H1 (cell line): ENCODE measurements around the gene SERPINB11. TPM values are rescaled to one million over a fixed set of nuclear protein-coding genes. Genes with fewer than 3 reads are reported as not detected.

Source experiments
- CTCF ChIA-PET: fragments of 300-600 bp; sonication (Branson Sonifier 250); formaldehyde crosslinking; loops from one replicate; lab custom pipeline; 2021; ENCODE audit not compliant: partially characterized antibody; lab: Charles Lee
- POLR2A ChIA-PET: fragments of 300-600 bp; sonication (Branson Sonifier 250); formaldehyde crosslinking; loops from one replicate; lab custom pipeline; 2021; ENCODE audit warnings: inconsistent platforms; ENCODE audit not compliant: partially characterized antibody; lab: Charles Lee
- DNase-seq, 2 experiments: peaks; one replicate each; pipeline versions ENCODE4 v3.0.0 to v3.0.0-alpha.2; 2010 to 2022; ENCODE audit warnings: low spot score in 2 of 2, low read depth in 1 of 2, mixed read lengths in 1 of 2
- FAIRE-seq: peaks from 2 replicates; lab custom pipeline; 2011; peaks lifted over from hg19 to GRCh38; lab: Jason Lieb, UNC
- H2AFZ ChIP-seq: 2 replicates; pipeline ENCODE4 v1.8.1; 2012; ENCODE audit warnings: low read length, inconsistent platforms
- H2AK5ac ChIP-seq: 2 replicates; pipeline ENCODE4 v1.6.1; 2013; ENCODE audit warnings: low read depth, low read length
- H2BK120ac ChIP-seq: replicated peaks from 2 replicates; pipeline ENCODE3; 2013; ENCODE audit warnings: low read depth, low read length, inconsistent platforms
- H2BK12ac ChIP-seq: 2 replicates; pipeline ENCODE4 v1.6.1; 2013; ENCODE audit warnings: low read depth, low read length
- H2BK15ac ChIP-seq: 2 replicates; pipeline ENCODE4 v1.6.1; 2013; ENCODE audit warnings: low read length
- H2BK20ac ChIP-seq: 2 replicates; pipeline ENCODE4 v1.6.1; 2013; ENCODE audit warnings: low read length
- H2BK5ac ChIP-seq: 2 replicates; pipeline ENCODE4 v1.6.1; 2013; ENCODE audit warnings: low read depth, low read length
- H3K14ac ChIP-seq: 2 replicates; pipeline ENCODE4 v1.6.1; 2013; ENCODE audit warnings: inconsistent platforms; ENCODE audit not compliant: insufficient read length
- H3K18ac ChIP-seq: 2 replicates; pipeline ENCODE4 v1.6.1; 2013; ENCODE audit warnings: low read length; ENCODE audit errors: extremely low read depth
- H3K23ac ChIP-seq: 2 replicates; pipeline ENCODE4 v1.6.1; 2013; ENCODE audit warnings: inconsistent platforms; ENCODE audit not compliant: insufficient read length
- H3K23me2 ChIP-seq: 2 replicates; pipeline ENCODE4 v1.6.1; 2013; ENCODE audit warnings: low read depth, low read length
- H3K27ac ChIP-seq: 2 replicates; pipeline ENCODE4 v1.6.1; 2011; ENCODE audit warnings: low read depth, low read length, inconsistent platforms
- H3K27me3 ChIP-seq, 4 experiments: replicated peaks in 1 of 4; 1 replicate in 1 of 4; 2 replicates in 3 of 4; pipeline versions ENCODE4 v1.6.1 to v1.8.1; 2011 to 2013; ENCODE audit warnings: low read length in 3 of 4, mild to moderate bottlenecking in 3 of 4, inconsistent platforms in 2 of 4, mixed read lengths in 2 of 4, moderate library complexity in 1 of 4; ENCODE audit not compliant: control insufficient read depth in 3 of 4, insufficient read depth in 3 of 4; ENCODE audit errors: extremely low read depth in 1 of 4
- H3K36me3 ChIP-seq, 4 experiments: 2 replicates each; pipeline versions ENCODE4 v1.6.1 to v1.8.1; 2011 to 2013; ENCODE audit warnings: mild to moderate bottlenecking in 4 of 4, low read length in 3 of 4, moderate library complexity in 2 of 4, control low read depth in 1 of 4, inconsistent platforms in 1 of 4; ENCODE audit not compliant: insufficient read depth in 4 of 4, control insufficient read depth in 2 of 4
- H3K4ac ChIP-seq: replicated peaks from 2 replicates; pipeline ENCODE3; 2013; ENCODE audit warnings: low read length, low read depth, mixed read lengths, inconsistent platforms; ENCODE audit not compliant: insufficient read length
- H3K4me1 ChIP-seq, 4 experiments: replicated peaks in 1 of 4; 1 replicate in 1 of 4; 2 replicates in 3 of 4; pipeline versions ENCODE4 v1.6.1 to v1.8.1; 2011 to 2013; ENCODE audit warnings: low read length in 3 of 4, inconsistent platforms in 2 of 4, mixed read lengths in 1 of 4; ENCODE audit not compliant: insufficient read depth in 4 of 4, control insufficient read depth in 3 of 4
- H3K4me2 ChIP-seq, 2 experiments: 2 replicates each; pipeline versions ENCODE4 v1.6.1 to v1.8.1; 2011 to 2013; ENCODE audit warnings: low read depth in 2 of 2, low read length in 2 of 2, control low read depth in 1 of 2, inconsistent platforms in 1 of 2, mild to moderate bottlenecking in 1 of 2; ENCODE audit not compliant: insufficient read depth in 1 of 2
- H3K4me3 ChIP-seq, 4 experiments: fragments of 200-600, 300-600 bp in 1 of 4; sonication (generic), shearing (Covaris generic), sonication (Bioruptor Twin) in 1 of 4; 2 replicates each; pipeline versions ENCODE4 v1.5.1 to v1.8.1; 2011 to 2016; ENCODE audit warnings: low read length in 4 of 4, low read depth in 3 of 4, control low read depth in 2 of 4, inconsistent platforms in 2 of 4, mild to moderate bottlenecking in 2 of 4, mixed read lengths in 1 of 4, moderate library complexity in 1 of 4; ENCODE audit not compliant: insufficient read depth in 2 of 4; ENCODE audit errors: extremely low read depth in 1 of 4
- H3K56ac ChIP-seq: replicated peaks from 2 replicates; pipeline ENCODE3; 2013; ENCODE audit warnings: low read depth, mild to moderate bottlenecking, mixed read lengths, low read length, inconsistent platforms; ENCODE audit not compliant: insufficient read length
- H3K79me1 ChIP-seq: 2 replicates; pipeline ENCODE4 v1.6.1; 2013; ENCODE audit warnings: low read depth, low read length, control low read depth
- H3K79me2 ChIP-seq, 2 experiments: 2 replicates each; pipeline versions ENCODE4 v1.6.1 to v1.8.1; 2012 to 2013; ENCODE audit warnings: low read length in 2 of 2, mild to moderate bottlenecking in 2 of 2, inconsistent platforms in 1 of 2; ENCODE audit not compliant: insufficient read depth in 2 of 2, control insufficient read depth in 1 of 2
- H3K9ac ChIP-seq, 4 experiments: replicated peaks in 1 of 4; 1 replicate in 1 of 4; 2 replicates in 3 of 4; pipeline versions ENCODE4 v1.6.1 to v1.8.1; 2011 to 2013; ENCODE audit warnings: low read depth in 3 of 4, low read length in 3 of 4, control low read depth in 2 of 4, mild to moderate bottlenecking in 2 of 4, moderate library complexity in 2 of 4, inconsistent platforms in 1 of 4; ENCODE audit errors: extremely low read depth in 1 of 4
- H3K9me3 ChIP-seq, 2 experiments: 2 replicates each; pipeline versions ENCODE4 v1.6.1 to v1.8.1; 2012 to 2013; ENCODE audit warnings: mild to moderate bottlenecking in 2 of 2, moderate library complexity in 2 of 2, control low read depth in 1 of 2, inconsistent platforms in 1 of 2, low read depth in 1 of 2, low read length in 1 of 2, mixed read lengths in 1 of 2; ENCODE audit not compliant: insufficient read depth in 2 of 2
- H4K20me1 ChIP-seq, 2 experiments: replicated peaks in 1 of 2; 2 replicates each; pipeline versions ENCODE3 to v1.8.1; 2011 to 2013; ENCODE audit warnings: inconsistent platforms in 2 of 2, low read length in 2 of 2, mild to moderate bottlenecking in 1 of 2; ENCODE audit not compliant: insufficient read depth in 2 of 2, control insufficient read depth in 1 of 2
- H4K5ac ChIP-seq: 2 replicates; pipeline ENCODE4 v1.6.1; 2013; ENCODE audit warnings: low read length, low read depth, mixed read lengths, inconsistent platforms; ENCODE audit not compliant: insufficient read length
- H4K8ac ChIP-seq: 2 replicates; pipeline ENCODE4 v1.8.0; 2013; ENCODE audit warnings: mild to moderate bottlenecking, moderate library complexity, low read length, inconsistent platforms; ENCODE audit not compliant: insufficient read depth; ENCODE audit errors: extremely low read depth
- H4K91ac ChIP-seq: replicated peaks from 2 replicates; pipeline ENCODE3; 2013; ENCODE audit warnings: low read length, mixed read lengths, inconsistent platforms; ENCODE audit not compliant: insufficient read length
- CBX8 ChIP-seq: fragments of 300-800, 300-1000 bp; sonication (generic); IDR thresholded peaks from 2 replicates; pipeline ENCODE4 v1.7.1; 2016; ENCODE audit warnings: low read depth, low read length, borderline replicate concordance
- CEBPB ChIP-seq: IDR thresholded peaks from 2 replicates; pipeline ENCODE4 v1.6.1; 2012; ENCODE audit warnings: low read depth, low read length
- E2F6 ChIP-seq: IDR thresholded peaks from 2 replicates; pipeline ENCODE4 v1.6.1; 2012; ENCODE audit warnings: inconsistent platforms
- EZH2 ChIP-seq: fragments of 200-600 bp; sonication (generic); IDR thresholded peaks from 2 replicates; pipeline ENCODE4 v1.7.1; 2012; ENCODE audit warnings: low read depth, mild to moderate bottlenecking, moderate library complexity, low read length, inconsistent platforms; ENCODE audit not compliant: severe bottlenecking
- GTF2F1 ChIP-seq: IDR thresholded peaks from 2 replicates; pipeline ENCODE4 v1.6.1; 2012; ENCODE audit warnings: low read depth, low read length, improper control_type of control experiment, borderline replicate concordance
- JUN ChIP-seq: IDR thresholded peaks from 2 replicates; pipeline ENCODE4 v1.6.1; 2011; ENCODE audit warnings: low read depth, mild to moderate bottlenecking, improper control_type of control experiment, low read length
- KDM4A ChIP-seq: IDR thresholded peaks from one replicate; pipeline ENCODE4 v1.7.1; 2012; ENCODE audit warnings: low read depth, mild to moderate bottlenecking, moderate library complexity, low read length, inconsistent platforms; ENCODE audit not compliant: severe bottlenecking
- MAFK ChIP-seq: IDR thresholded peaks from 2 replicates; pipeline ENCODE4 v1.6.1; 2012; ENCODE audit warnings: low read depth, mild to moderate bottlenecking, improper control_type of control experiment, low read length
- RBBP5 ChIP-seq: IDR thresholded peaks from 2 replicates; pipeline ENCODE4 v1.7.1; 2012; ENCODE audit warnings: low read depth, mild to moderate bottlenecking, inconsistent platforms, low read length, moderate library complexity, borderline replicate concordance
- SP4 ChIP-seq: IDR thresholded peaks from 2 replicates; pipeline ENCODE4 v1.6.1; 2012; ENCODE audit warnings: low read length, inconsistent platforms
- SRF ChIP-seq: IDR thresholded peaks from 2 replicates; pipeline ENCODE4 v1.6.1; 2011; ENCODE audit warnings: mild to moderate bottlenecking, low read depth, low read length, moderate library complexity
- SUZ12 ChIP-seq: fragments of 200-600 bp; sonication (generic); IDR thresholded peaks from 2 replicates; pipeline ENCODE4 v1.6.1; 2012; ENCODE audit warnings: mild to moderate bottlenecking, inconsistent platforms, low read length, moderate library complexity, mixed read lengths
- WGBS, 2 experiments: shearing (Covaris generic) in 1 of 2; methylation state at CpG; one replicate each; pipeline versions ENCODE4 v1.1.6 to v1.1.7; 2013 to 2015; ENCODE audit warnings: low lambda C conversion rate in 2 of 2, mixed read lengths in 2 of 2, inconsistent platforms in 1 of 2, low coverage in 1 of 2, missing lambda C conversion rate in 1 of 2; ENCODE audit not compliant: insufficient replicate concordance in 2 of 2, insufficient coverage in 1 of 2, insufficient read length in 1 of 2; ENCODE audit errors: extremely low coverage in 1 of 2, missing lambda C conversion rate in 1 of 2; 5-methylcytosine and 5-hydroxymethylcytosine counted together
- polyA plus RNA-seq, 7 experiments: library from polyadenylated mRNA; depleted of rRNA in 3 of 7; stranded (reverse) in 5 of 7; unstranded in 2 of 7; fragments of >200 nt in 5 of 7; fragments of 200-250 nt in 2 of 7; gene quantifications; 1 replicate in 5 of 7; 2 replicates in 1 of 7; 4 replicates in 1 of 7; pipeline versions ENCODE4 v1.2.1 to v1.2.3, GENCODE V29; 2011 to 2013; ENCODE audit warnings: missing spikeins in 2 of 7, mixed read lengths in 2 of 7
- total RNA-seq: library from RNA; stranded (reverse); fragmentation: NEBNext Ultra II Directional; extraction: Animal tissue kit (Norgen Biotek cat#: 25700); gene quantifications from 2 replicates; pipeline ENCODE4 v1.2.1, GENCODE V29; 2021

Gene SERPINB11
- total and polyA plus RNA-seq, 2 of the 8 experiments (the other 6 are each of a cell fraction or from before 2014, with no cell fraction given), result not detected

- no peak overlapping the region for H3K18ac ChIP-seq
- DNase-seq (no peak), FAIRE-seq (no peak)
- CTCF ChIA-PET, result interaction anchor here (1.1 kb wide), 1 partner anchor 9 kb away, joined by 3 read pairs; no protein-coding TSS in a partner anchor
- H2BK5ac ChIP-seq, result no peak overlapping the region
- H2BK120ac ChIP-seq, result no peak overlapping the region
- H2AFZ ChIP-seq, result no peak overlapping the region
- no peak overlapping the region for H3K4ac ChIP-seq
- H2BK15ac ChIP-seq, result no peak overlapping the region
- no peak overlapping the region for H2BK20ac ChIP-seq
- H3K79me1 ChIP-seq, result no peaks in the 10 kb centered on the region
- H3K79me2 ChIP-seq, result no peaks in the 10 kb centered on the region
- no peaks in the 10 kb centered on the region for H3K27me3 ChIP-seq
- WGBS, 2 experiments, result 93% methylated on average over 2 of the region's 2 CpGs; no CpG with 5 or more reads in 1 of the 2 experiments
- H3K4me1 ChIP-seq, result peaks cover 1 to 6% (median 5%) of the 10 kb centered on the region in 4 experiments; a peak in 4 of 7 replicates
- no peak overlapping the region for H2BK12ac ChIP-seq
- no peak overlapping the region for H3K56ac ChIP-seq
- no peaks in the 10 kb centered on the region for H4K20me1 ChIP-seq
- no peak overlapping the region for H4K5ac ChIP-seq
- H4K8ac ChIP-seq, result no peak overlapping the region
- H3K14ac ChIP-seq, result no peak overlapping the region
- H3K23ac ChIP-seq, result no peak overlapping the region
- H3K9me3 ChIP-seq, result no peaks in the 10 kb centered on the region
- no peak overlapping the region for H3K27ac ChIP-seq
- H3K4me2 ChIP-seq, result no peak overlapping the region
- H4K91ac ChIP-seq, result no peak overlapping the region
- no peak overlapping the region for H2AK5ac ChIP-seq
- POLR2A ChIA-PET, result no interaction called here
- no peaks in the 10 kb centered on the region; the same call in 1 of the 2 replicates for H3K23me2 ChIP-seq
- H3K4me3 ChIP-seq, result no peak overlapping the region
- H3K36me3 ChIP-seq, result no peaks in the 10 kb centered on the region
- no peak overlapping the region for H3K9ac ChIP-seq
- TF ChIP-seq CBX8 (no peak), CEBPB (no peak), KDM4A (no peak), SUZ12 (no peak), SP4 (no peak), MAFK (no peak), RBBP5 (no peak), GTF2F1 (no peak), E2F6 (no peak), EZH2 (no peak), SRF (no peak), JUN (no peak)
Observed at GRCh38 chr18:63686871-63687270, 15.9 kb upstream of the SERPINB11 start.
